GM03348 (cell line): ENCODE measurements around the gene IRAK1.

Source experiments
- DNase-seq: peaks from one replicate; pipeline ENCODE4 v3.0.0; 2012; ENCODE audit warnings: low spot score

IRAK1 gene

GRCh38 chrX:153971124-153971449 lies 48.6 kb downstream of the IRAK1 start:
- peak; percentile 88 for DNase-seq

GRCh38 chrX:153970357-153971123 lies 49.2 kb downstream of the IRAK1 start:
- peak; percentile 51 for DNase-seq

- peak; percentile 43 for DNase-seq
Measured at GRCh38 chrX:153969904-153970356, 49.8 kb downstream of the IRAK1 start.

GRCh38 chrX:153969125-153969903 lies 50.4 kb downstream of the IRAK1 start:
- peak; percentile 7 for DNase-seq

GRCh38 chrX:153968754-153969124 lies 51.0 kb downstream of the IRAK1 start:
- peak; percentile 9 for DNase-seq

GRCh38 chrX:153968255-153968654 lies 51.4 kb downstream of the IRAK1 start:
- DNase-seq: no peak

- DNase-seq: no peak
Measured at GRCh38 chrX:153967536-153968224, 52.0 kb downstream of the IRAK1 start.

GRCh38 chrX:153966841-153967535 lies 52.7 kb downstream of the IRAK1 start:
- no peak for DNase-seq

GRCh38 chrX:153966283-153966688 lies 53.4 kb downstream of the IRAK1 start:
- no peak for DNase-seq

GRCh38 chrX:153965406-153965805 lies 54.3 kb downstream of the IRAK1 start:
- DNase-seq: no peak

GRCh38 chrX:153964105-153964504 lies 55.6 kb downstream of the IRAK1 start:
- DNase-seq: no peak

- DNase-seq: no peak
Measured at GRCh38 chrX:153963546-153963945, 56.2 kb downstream of the IRAK1 start.

GRCh38 chrX:153961292-153961691 lies 58.4 kb downstream of the IRAK1 start:
- no peak for DNase-seq

- DNase-seq: no peak
Measured at GRCh38 chrX:153960786-153961185, 58.9 kb downstream of the IRAK1 start.
